ENCODE data around the gene HDAC4. TPM values are rescaled to one million over a fixed set of nuclear protein-coding genes. Genes with fewer than 3 reads are reported as not detected.

Gene HDAC4
- total RNA-seq, 2 donors from 2014 or later: 9.3 to 139 TPM

- 74 to 83% methylated on average over 11 of the region's 11 CpGs for WGBS, 2 donors
- ATAC-seq: peak; percentile 91
Measured at GRCh38 chr2:239208465-239209180, 192.2 kb downstream of the HDAC4 start.

GRCh38 chr2:239206851-239207250, 194.0 kb downstream of the HDAC4 start:
- Histone ChIP-seq H3K4me1 (peaks cover 7% of the 10 kb centered on the region), H3K4me3 (no peak overlapping the region), H3K9me3 (no peaks in the 10 kb centered on the region), H3K27me3 (no peaks in the 10 kb centered on the region), H3K36me3 (replicated peaks in 1 of 2; ENCODE audit: insufficient read depth in 1 of 2, low read depth in 2 of 2) (no peaks in the 10 kb centered on the region), H3K27ac (no peak overlapping the region)
- 96 to 97% methylated on average over 3 of the region's 3 CpGs for WGBS, 2 donors
- no peak for ATAC-seq
- intact Hi-C loops (cut with DNase I): no loop called here
- TF ChIP-seq POLR2A (IDR thresholded peaks at IDR 0.05) (no peak), CTCF (IDR thresholded peaks at IDR 0.05) (no peak)
- DNase-seq: no peak

More at GRCh38 chr2:239208465-239209180, 192.2 kb downstream of the HDAC4 start:
- TF ChIP-seq POLR2A (IDR thresholded peaks at IDR 0.05) (no peak), CTCF (IDR thresholded peaks at IDR 0.05) (no peak)
- no peaks in the 10 kb centered on the region for H3K36me3 ChIP-seq (replicated peaks in 1 of 2; ENCODE audit: insufficient read depth in 1 of 2, low read depth in 2 of 2)
- H3K9me3 ChIP-seq: no peaks in the 10 kb centered on the region
- H3K27ac ChIP-seq: peak overlapping the region in 1 of 4 donors; percentile 14
- peak in 3 of 4 donors; percentile 42 to 67 (median 60) for DNase-seq
- no peaks in the 10 kb centered on the region for H3K27me3 ChIP-seq
- H3K4me1 ChIP-seq: peaks cover 11% of the 10 kb centered on the region
- H3K4me3 ChIP-seq: no peak overlapping the region
- intact Hi-C loops (cut with DNase I): no loop called here

- WGBS, 2 donors: 87 to 97% methylated on average over 5 of the region's 5 CpGs
- no peak for DNase-seq
- H3K27me3 ChIP-seq: no peaks in the 10 kb centered on the region
- no peak overlapping the region for H3K4me3 ChIP-seq
- H3K36me3 ChIP-seq (replicated peaks in 1 of 2; ENCODE audit: insufficient read depth in 1 of 2, low read depth in 2 of 2): no peaks in the 10 kb centered on the region
- intact Hi-C loops (cut with DNase I): no loop called here
- no peak overlapping the region for H3K27ac ChIP-seq
- peaks cover 7% of the 10 kb centered on the region for H3K4me1 ChIP-seq
- no peak for ATAC-seq
- TF ChIP-seq CTCF (IDR thresholded peaks at IDR 0.05): no peak
- TF ChIP-seq POLR2A (IDR thresholded peaks at IDR 0.05): no peak
- H3K9me3 ChIP-seq: no peaks in the 10 kb centered on the region
Measured at GRCh38 chr2:239206042-239206441, 194.8 kb downstream of the HDAC4 start.

GRCh38 chr2:239204876-239205468, 195.8 kb downstream of the HDAC4 start:
- Histone ChIP-seq H3K27ac (no peak overlapping the region), H3K4me3 (no peak overlapping the region), H3K27me3 (no peaks in the 10 kb centered on the region), H3K9me3 (no peaks in the 10 kb centered on the region), H3K36me3 (replicated peaks in 1 of 2; ENCODE audit: insufficient read depth in 1 of 2, low read depth in 2 of 2) (no peaks in the 10 kb centered on the region), H3K4me1 (peaks cover 7% of the 10 kb centered on the region)
- no peak for TF ChIP-seq CTCF (IDR thresholded peaks at IDR 0.05)
- TF ChIP-seq POLR2A (IDR thresholded peaks at IDR 0.05): no peak
- DNase-seq (no peak), ATAC-seq (no peak)
- 74 to 83% methylated on average over 11 of the region's 11 CpGs for WGBS, 2 donors
- intact Hi-C loops (cut with DNase I): no loop called here
